PC-9 (cell line): ENCODE data around the gene PLXNC1.

Experiments used
- EZH2 ChIP-seq: fragments of 200-600 bp; sonication (generic); IDR thresholded peaks from 2 replicates; pipeline ENCODE4 v1.8.0; 2017; ENCODE audit warnings: antibody characterized with exemption, low read depth
- TF ChIP-seq, protein P1 (sequence below): fragments of 200-600 bp; sonication (generic); conservative IDR thresholded peaks from 2 replicates; pipeline ENCODE4 v1.6.1; 2017; ENCODE audit warnings: mixed run types, antibody characterized with exemption, mild to moderate bottlenecking, moderate library complexity

DNA sequence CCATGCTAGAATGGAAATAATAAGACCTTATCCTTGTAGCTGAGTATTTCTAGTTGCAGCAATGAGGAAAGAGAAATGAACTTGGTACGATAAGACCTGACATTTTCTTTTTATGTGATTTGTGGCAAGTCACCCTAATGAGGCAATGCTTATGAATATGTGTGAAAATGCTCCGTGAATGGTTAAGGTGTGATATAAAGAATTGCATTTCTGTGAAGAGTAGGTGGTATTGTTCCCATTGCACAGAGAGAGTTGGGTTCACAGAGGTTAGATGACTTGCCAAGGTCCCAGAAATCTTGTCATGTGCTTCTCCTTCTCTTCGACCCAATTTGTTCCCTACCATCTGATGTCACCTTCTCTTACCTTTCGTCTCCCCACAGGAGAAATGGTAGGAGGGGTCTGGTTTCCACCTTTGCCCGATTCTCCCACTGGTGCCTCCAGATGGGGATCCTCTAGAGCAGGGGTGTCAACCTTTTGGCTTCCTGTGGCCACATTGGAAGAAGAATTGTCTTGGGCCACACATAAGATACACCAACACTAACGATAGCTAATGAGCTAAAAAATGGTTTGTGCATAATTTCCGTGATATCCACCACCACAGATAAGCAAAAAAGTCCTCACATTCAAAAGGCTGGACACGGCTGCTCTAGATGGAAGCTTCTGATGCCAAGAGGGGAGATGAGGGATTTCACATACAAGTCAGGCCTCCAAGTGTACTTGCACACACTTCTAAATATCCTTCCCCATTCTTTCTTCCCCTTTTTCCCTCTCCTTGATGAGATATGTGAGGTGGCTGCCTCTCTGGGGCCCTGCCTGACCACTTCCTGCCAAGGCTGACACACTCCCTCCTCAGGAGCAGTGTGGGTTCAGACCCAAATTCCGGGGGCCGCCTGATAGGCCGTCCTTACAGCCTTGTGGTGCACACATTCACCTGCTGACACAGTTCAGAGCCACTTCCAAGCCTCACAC, 96.1 kb downstream of the PLXNC1 start:
- TF ChIP-seq, protein P1, sequence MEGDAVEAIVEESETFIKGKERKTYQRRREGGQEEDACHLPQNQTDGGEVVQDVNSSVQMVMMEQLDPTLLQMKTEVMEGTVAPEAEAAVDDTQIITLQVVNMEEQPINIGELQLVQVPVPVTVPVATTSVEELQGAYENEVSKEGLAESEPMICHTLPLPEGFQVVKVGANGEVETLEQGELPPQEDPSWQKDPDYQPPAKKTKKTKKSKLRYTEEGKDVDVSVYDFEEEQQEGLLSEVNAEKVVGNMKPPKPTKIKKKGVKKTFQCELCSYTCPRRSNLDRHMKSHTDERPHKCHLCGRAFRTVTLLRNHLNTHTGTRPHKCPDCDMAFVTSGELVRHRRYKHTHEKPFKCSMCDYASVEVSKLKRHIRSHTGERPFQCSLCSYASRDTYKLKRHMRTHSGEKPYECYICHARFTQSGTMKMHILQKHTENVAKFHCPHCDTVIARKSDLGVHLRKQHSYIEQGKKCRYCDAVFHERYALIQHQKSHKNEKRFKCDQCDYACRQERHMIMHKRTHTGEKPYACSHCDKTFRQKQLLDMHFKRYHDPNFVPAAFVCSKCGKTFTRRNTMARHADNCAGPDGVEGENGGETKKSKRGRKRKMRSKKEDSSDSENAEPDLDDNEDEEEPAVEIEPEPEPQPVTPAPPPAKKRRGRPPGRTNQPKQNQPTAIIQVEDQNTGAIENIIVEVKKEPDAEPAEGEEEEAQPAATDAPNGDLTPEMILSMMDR, result no peak
- no peak for TF ChIP-seq EZH2
